KOPT-K1 (cell line): ENCODE data around the gene GLRX2.

Experiments used
- H3K27ac ChIP-seq: fragments of 200-600 bp; sonication (generic); 2 replicates; pipeline ENCODE4 v1.5.1; 2016; ENCODE audit warnings: antibody characterized with exemption, mild to moderate bottlenecking, low read depth, low read length; ENCODE audit not compliant: poor library complexity, severe bottlenecking
- H3K36me3 ChIP-seq: fragments of 200-600 bp; sonication (generic); 2 replicates; pipeline ENCODE4 v1.5.1; 2017; ENCODE audit warnings: antibody characterized with exemption, mild to moderate bottlenecking, low read length, moderate library complexity; ENCODE audit not compliant: insufficient read depth
- H3K9me3 ChIP-seq: fragments of 200-600 bp; sonication (generic); 2 replicates; pipeline ENCODE4 v1.5.1; 2017; ENCODE audit warnings: antibody characterized with exemption, low read length, mild to moderate bottlenecking; ENCODE audit not compliant: insufficient read depth, poor library complexity, severe bottlenecking

GLRX2 gene

DNA sequence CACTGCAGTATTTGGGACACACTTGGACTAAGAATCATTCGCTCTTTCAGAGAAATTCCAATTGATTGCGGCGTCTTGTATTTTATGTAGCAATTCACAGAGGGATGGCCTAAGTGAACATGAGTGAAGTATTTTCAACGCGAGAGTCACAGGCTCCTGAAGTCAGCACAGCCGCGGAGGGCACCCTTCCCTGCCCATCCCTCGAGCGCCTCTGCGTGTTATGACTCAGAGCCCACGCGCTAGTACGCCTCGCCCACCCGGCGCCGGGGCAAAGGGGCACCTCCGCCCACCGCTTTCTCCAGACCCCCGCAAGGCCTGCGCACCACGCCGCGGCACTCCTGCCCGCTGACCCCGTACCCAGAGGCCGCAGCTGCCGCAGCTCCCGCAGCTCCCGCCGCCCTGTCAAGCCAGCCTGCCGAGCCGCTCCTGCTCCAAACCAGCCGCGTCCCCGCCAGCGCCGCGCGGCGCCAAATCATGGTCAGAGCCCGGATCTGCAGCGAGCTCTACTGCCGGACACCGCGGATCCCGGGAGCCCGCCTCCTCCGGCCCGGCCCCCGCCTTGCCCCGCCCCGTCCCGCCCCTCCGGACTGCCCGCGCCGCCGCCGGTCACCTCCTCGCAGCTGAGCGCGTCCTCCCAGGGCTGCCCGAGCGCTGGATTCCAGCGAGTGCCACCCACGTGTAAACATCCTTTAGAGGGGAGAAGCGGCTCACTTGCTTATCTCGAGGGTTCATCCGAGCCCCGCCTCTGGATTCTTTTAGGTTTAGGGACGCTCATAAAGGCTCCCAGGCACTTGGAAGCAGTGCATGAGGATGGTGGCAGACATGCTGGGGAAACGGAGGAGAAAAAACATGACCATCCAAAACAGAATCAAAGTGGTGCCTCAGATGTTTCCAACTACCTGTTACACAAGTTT lies at the start of gene GLRX2:
Gene GLRX2, minus strand, starts transcription at position 508 of the 914 bp plus-strand sequence. Its CDS starts 32 bp downstream, at position 476.
- peaks cover 5% of the 10 kb centered on the region; the same call in 1 of the 2 replicates for H3K36me3 ChIP-seq
- no peaks in the 10 kb centered on the region for H3K9me3 ChIP-seq
- H3K27ac ChIP-seq = peak within 1 kb of the TSS; percentile 39

- peaks cover 84% of the 10 kb centered on the region for H3K36me3 ChIP-seq
- no peaks in the 10 kb centered on the region for H3K9me3 ChIP-seq
Measured at GRCh38 chr1:193144999-193145398, 39.8 kb upstream of the GLRX2 start.

GRCh38 chr1:193144361-193144938 lies 39.2 kb upstream of the GLRX2 start:
- H3K27ac ChIP-seq = no peak overlapping the region
- no peaks in the 10 kb centered on the region for H3K9me3 ChIP-seq
- H3K36me3 ChIP-seq = peaks cover 84% of the 10 kb centered on the region

More at GRCh38 chr1:193144999-193145398, 39.8 kb upstream of the GLRX2 start:
- H3K27ac ChIP-seq = no peak overlapping the region

- Histone ChIP-seq H3K36me3 (peaks cover 86% of the 10 kb centered on the region), H3K27ac (no peak overlapping the region), H3K9me3 (no peaks in the 10 kb centered on the region)
Measured at GRCh38 chr1:193143285-193143684, 38.1 kb upstream of the GLRX2 start.

GRCh38 chr1:193142409-193142808 lies 37.2 kb upstream of the GLRX2 start:
- Histone ChIP-seq H3K27ac (no peak overlapping the region), H3K9me3 (no peaks in the 10 kb centered on the region), H3K36me3 (peaks cover 86% of the 10 kb centered on the region)

GRCh38 chr1:193141804-193142203 lies 36.6 kb upstream of the GLRX2 start:
- Histone ChIP-seq H3K27ac (no peak overlapping the region), H3K9me3 (no peaks in the 10 kb centered on the region), H3K36me3 (peaks cover 86% of the 10 kb centered on the region)

GRCh38 chr1:193140254-193140653 lies 35.0 kb upstream of the GLRX2 start:
- no peak overlapping the region for H3K27ac ChIP-seq
- H3K36me3 ChIP-seq = peaks cover 86% of the 10 kb centered on the region
- no peaks in the 10 kb centered on the region for H3K9me3 ChIP-seq

GRCh38 chr1:193131266-193131860 lies 26.1 kb upstream of the GLRX2 start:
- Histone ChIP-seq H3K36me3 (peaks cover 85% of the 10 kb centered on the region), H3K27ac (no peak overlapping the region), H3K9me3 (no peaks in the 10 kb centered on the region)

DNA sequence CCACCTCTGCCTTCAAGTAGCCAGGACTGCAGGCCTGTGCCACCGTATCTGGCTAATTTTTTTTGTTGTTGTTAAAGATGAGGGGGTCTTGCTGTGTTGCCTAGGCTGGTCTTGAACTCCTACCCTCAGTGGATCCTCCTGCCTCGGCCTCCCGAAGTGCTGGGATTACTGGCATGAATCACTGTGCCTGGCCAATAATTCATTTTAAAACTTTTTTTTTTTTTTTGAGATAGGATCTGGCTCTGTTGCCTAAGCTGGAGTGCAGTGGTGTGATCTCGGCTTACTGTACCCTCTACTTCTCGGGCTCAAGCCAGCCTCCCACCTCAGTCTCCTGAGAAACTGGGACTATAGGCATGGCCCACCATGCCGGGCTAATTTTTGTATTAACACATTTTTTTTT lies 20.2 kb upstream of the GLRX2 start:
- peaks cover 53% of the 10 kb centered on the region for H3K36me3 ChIP-seq
- no peaks in the 10 kb centered on the region for H3K9me3 ChIP-seq
- no peak overlapping the region for H3K27ac ChIP-seq

DNA sequence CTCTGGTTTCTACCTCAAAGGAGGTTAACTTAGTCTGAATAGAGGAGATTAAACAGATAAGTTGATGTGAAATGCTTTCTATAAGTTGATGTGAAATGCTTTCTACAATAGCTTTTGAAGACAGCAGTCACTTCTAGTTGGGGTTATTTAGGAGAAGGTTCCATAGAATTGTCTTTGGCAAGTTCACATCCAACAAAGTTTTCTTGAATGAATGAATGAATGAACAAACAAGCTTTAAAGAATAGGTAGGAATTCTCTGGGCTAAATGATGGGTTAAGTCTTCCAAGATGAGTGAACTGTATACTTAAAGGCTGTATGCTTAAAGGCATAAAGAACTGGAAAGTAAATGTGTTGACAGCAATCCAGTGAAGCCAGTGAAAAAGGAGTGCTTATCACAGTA lies 18.5 kb upstream of the GLRX2 start:
- Histone ChIP-seq H3K27ac (no peak overlapping the region), H3K9me3 (no peaks in the 10 kb centered on the region), H3K36me3 (peaks cover 37% of the 10 kb centered on the region)

DNA sequence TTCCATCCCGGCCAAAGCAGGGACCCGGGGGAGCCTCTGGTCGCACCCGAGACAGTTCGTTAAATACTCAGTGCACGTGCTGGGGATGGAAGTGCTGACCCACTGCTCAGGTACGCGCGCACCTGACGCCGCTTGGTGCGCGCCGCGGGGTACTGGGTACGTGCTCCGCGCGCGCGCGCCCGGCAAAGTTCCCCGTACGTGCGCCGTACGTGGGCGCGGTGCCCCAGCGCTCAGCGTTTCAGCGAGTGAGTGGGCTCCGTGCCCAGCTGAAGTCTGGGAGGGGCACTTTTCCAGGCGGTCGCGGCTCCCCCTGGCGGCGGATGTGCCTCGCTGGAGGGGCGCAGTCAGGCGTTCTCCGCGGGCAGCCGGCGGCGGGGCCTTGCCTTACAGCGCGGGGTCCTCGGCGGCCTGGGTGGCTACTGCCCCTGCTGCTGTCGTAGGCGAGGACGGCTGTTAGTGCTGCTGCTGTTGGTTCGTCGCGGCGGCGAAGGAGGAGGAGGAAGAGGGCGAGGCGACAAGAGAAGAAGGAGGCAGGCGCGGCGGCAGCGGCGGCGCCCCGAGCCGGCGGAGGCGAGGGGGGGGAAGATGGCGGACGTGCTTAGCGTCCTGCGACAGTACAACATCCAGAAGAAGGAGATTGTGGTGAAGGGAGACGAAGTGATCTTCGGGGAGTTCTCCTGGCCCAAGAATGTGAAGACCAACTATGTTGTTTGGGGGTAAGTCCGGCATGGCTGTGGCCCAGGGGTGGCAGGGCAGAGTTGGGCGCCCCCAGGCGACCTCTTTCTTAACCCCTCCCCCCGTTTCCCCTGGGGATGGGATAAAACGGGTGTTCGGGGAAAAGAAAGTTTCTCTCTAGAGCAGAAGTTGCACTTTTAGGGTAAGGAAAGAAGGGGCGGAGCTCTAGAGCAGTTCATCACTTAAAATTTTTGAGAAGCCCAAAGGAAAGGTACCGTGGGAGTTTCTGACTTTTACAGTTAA lies 16.7 kb upstream of the GLRX2 start, which contains the start of gene CDC73:
Gene CDC73, plus strand, starts transcription at position 416 of the 978 bp plus-strand sequence. Its CDS starts 170 bp downstream, at position 586.
- H3K36me3 ChIP-seq = peaks cover 19% of the 10 kb centered on the region
- peak within 1 kb of the TSS; percentile 92 for H3K27ac ChIP-seq
- no peaks in the 10 kb centered on the region for H3K9me3 ChIP-seq

- peak overlapping the region; percentile 92 for H3K27ac ChIP-seq
- peaks cover 7% of the 10 kb centered on the region for H3K36me3 ChIP-seq
- H3K9me3 ChIP-seq = no peaks in the 10 kb centered on the region
Measured at GRCh38 chr1:193120604-193121166, 15.5 kb upstream of the GLRX2 start.

GRCh38 chr1:193118803-193119730 lies 13.9 kb upstream of the GLRX2 start:
- Histone ChIP-seq H3K36me3 (no peaks in the 10 kb centered on the region), H3K27ac (no peak overlapping the region), H3K9me3 (no peaks in the 10 kb centered on the region)
